SHP77 treated with DMSO at 0.1 percent for 48 hours (cell line): Measurements from ENCODE around the gene TGFBI.

Source experiments
- DNase-seq: peaks from one replicate; lab custom pipeline; 2025; lab: John Stamatoyannopoulos, UW

The TGFBI gene

DNA sequence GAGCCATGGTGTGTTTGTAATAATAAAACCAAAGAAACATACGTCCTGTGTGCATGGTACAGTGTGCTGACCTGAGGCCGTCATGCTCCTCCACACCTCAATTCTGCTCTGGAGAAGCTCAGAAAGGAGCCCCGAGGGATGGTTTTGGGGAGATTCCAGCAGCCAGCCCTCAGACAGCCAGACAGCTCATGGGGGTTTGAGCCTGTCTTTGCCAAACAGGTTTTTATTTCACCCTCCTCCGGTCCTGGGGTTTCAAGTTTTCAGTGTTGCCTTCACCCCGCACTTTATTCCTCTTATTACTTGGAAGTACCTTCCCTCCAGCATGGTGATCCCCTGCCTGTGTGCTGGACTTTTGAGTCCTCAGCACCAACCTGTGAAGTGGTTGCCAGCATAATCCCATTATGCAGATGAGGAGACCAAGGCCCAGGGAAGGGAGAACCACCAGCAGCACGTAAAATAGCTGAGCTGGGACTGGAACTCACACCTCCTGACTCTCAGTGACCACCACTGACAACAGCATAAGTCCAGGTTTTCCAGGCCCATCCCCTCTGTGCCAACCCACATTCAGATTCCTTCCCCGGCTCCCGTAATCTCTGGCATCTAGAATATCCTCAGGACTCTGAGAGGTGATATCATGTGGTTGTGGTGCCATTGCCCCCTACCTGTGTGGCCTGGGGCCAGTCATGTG, 35.1 kb downstream of the TGFBI start:
- DNase-seq = no peak

DNA sequence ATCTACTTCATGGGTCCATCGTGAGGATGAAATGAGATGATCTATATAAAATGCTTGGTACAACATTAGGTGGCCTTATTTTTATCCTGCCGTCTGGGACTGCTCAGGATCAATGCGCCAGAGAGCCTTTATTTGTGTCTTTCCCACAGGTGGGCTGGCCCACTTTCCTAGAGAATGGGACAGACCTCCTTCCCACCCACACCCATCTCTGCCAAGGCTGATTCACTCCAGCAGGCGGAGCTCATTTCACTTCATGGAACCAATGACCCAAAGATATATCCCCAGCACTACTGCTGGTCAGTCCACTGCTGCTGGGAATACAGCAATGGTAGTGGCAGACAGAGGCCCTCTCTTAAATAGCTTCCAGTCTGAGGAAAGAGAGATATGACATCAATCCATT, 35.7 kb downstream of the TGFBI start:
- no peak for DNase-seq

DNA sequence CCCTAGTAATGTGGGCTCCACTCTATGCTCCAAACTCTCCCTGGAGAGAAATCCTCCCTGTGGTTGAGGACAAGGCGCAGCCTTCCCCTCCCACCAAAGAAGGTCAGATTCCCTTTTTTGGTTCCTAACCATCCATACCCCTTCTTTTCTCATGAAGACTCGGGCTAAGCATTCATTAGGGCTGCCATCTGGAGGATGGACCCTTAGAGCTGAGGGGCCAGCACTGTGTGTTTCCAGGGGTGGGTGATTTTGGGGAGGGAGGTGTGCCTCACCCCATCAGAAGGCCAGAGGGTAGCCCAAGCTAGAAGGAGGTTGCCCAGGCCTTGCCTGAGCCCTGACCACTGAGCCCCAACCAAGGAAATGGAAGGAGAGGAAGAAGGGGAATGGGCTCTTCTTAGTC, 36.8 kb downstream of the TGFBI start:
- DNase-seq = no peak

DNA sequence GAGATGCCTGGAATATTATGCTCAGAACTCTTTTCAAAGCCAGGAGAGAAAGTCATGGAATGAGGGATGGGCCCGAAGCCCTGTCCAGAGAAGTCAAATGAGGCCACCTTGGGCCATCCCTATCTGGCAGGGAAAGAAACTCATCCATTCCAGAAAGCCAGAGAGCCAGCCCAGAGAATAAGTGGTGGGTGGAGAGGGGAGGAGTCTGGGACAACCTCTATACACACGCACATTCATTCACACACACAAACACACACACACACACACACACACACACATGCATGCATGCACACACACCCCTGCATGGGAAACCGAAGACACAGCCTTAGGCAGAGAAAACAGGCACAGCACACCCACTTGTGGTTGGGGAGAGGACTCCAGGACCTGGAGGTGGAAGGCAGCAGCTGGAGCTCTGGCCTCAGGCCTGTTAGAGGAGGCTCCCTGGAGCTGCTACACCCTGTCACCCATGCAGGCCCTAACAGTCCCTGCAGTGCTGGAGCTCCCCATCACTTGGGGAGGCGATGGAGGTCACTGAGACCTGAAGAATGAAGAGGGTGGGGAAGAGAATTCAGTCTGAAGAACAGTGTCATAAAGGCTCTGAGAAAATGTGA, 38.0 kb downstream of the TGFBI start:
- DNase-seq = no peak

DNA sequence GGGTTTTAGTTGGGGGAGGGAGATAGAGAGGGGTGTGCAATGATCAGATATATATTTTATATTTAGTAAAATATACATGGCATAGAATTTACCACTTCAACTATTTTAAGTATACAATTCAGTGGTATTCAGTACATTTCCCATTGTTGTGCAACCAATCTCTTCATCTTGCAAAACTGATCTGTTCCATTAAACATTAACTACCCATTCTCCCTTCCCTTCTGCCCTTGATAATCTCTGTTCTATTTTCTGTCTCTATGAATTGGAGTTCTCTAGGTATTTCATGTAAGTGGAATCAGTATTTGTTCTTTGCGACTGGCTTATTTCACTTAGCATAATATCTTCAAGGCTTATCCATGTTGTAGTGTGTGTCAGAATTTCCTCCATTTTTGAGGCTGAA, 38.6 kb downstream of the TGFBI start:
- no peak for DNase-seq

DNA sequence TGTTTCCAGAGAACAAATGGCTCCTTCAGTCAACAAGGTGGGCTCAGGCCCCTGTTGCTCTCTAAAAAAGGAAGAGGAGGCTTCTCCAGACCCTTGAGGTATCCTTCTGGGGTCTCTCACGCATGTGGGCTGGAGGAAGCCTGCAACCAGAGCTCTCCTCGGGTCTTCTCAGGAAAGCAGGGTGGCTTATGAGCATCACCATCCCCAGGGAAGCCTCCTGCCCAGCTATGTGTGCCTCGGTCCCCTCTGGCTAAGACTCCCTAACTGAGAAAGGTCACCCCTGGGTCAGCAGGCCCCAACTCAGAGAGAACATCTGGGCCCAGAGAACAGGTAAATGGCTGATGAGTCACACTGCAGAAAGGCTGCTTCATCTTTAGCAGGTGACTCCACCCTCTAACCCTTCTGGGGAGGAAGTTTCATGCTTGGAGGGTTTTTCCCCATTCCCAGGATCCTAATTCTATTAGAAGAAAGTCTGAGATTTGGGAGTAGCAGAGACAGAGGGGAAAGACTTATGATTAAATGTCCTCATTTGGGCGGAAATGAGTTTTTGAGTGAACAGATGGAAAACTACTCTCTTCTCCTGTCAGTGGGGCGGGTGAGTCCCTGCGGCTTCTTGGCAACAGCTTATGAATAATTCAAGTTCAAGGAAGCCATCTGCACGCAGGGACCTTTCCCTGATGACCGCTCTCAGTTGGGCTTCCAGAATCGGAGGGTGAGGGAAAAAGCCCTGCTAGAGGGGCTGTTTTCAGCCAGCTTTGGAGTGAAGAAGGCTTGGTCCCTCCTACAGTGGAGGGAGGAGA, 41.9 kb downstream of the TGFBI start:
- no peak for DNase-seq

DNA sequence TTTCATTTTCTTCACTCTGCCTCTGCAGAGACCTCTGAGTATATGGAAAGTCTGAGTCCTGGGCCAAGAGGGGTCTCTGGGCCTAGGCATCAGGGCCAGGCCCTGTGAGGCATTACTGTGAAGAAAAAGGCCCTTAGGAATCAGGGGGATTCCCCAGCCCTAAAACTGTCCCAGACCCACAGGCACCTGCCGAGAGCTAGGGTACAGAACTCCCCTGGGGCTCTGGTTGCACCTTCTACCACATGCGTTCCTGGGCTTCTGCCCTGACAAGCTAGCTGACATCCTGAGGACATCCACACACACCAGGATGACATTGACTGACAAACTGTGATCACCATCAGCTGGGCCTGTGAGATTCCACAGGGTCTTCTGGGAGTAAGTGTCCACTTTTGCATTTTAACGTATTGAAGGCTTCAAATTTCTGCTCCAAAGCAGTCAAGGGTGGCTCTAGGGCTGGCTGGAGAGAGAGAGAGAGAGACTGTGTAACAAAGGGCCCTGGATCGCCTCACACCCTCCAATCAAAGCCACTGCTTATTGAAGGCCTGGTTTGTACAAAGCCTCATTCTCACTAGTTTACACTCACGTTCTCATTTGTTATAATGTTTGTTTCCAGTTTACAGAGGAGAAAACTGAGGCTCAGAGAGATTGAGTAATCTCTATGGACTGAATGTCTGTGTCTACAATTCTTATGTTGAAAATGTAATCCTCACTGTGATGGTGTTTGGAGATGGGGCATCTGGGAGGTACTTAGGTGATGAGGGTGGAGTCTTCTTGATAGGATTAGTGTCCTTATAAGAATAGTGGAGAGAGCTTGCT, 45.1 kb downstream of the TGFBI start:
- no peak for DNase-seq

DNA sequence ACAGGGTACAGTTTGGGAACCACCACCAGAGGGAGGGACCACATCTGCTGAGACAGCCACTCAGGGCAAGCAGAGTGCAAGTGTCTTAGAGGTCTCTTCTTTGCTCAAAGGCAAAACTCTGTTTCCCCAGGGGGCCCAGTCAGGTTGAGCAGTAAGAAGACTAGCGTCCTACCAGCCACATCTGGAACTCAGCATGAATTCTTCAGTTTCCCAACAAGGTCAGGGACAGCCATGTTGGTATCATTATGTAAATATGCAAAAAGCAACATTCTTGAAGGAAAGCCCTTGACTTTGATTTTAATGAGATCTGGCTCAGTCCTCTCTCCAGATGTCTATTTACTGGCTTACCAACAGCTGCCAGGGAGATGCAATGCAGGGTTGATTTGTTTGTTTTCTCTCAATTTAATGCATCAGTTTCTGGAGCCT, 46.7 kb downstream of the TGFBI start:
- no peak for DNase-seq

DNA sequence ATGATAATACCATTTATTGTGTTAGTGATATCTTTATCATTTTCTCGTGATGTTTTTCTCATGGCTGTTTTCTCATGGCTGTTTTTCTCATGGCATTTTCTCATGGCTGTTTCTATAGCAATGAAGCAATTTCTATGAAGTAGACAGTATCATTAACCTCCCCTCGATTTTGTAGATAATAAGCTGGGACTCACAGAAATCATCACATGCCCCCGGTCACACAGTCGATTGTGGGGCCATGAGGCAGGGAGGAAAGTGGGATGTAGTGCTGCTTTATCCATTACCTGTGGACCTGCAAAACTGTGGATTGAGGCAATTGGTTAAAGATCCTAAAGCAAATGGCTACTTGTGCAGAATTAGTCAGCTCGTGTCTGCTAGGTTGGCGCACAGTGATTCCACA, 47.3 kb downstream of the TGFBI start:
- no peak for DNase-seq

DNA sequence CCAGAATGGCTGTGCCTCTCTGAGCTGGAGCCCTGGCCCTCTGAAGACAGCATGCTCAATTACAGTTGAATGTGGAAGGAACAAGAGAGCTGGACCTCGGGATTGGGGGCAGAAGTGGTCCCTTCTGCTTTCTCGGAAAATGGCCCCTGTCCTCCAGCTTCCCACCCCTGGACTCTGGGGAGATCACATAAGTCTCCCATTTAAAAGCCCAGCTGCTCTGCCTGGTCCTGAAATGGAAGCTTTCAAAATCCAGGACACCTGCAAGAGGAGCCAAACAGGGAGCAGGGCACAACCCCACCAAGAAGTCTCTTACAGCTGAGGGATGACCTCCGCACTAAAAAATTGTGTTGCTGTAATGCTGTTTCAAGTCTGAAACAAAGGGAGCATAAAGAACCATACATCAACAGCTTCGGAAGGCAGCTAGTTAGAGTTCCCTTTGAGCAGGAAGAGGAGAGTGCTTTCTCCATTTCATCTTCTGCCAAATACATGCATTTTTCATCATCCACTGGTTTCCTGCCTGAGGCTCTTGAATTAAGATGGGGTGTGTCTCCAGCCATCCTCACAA, 48.2 kb downstream of the TGFBI start:
- no peak for DNase-seq

DNA sequence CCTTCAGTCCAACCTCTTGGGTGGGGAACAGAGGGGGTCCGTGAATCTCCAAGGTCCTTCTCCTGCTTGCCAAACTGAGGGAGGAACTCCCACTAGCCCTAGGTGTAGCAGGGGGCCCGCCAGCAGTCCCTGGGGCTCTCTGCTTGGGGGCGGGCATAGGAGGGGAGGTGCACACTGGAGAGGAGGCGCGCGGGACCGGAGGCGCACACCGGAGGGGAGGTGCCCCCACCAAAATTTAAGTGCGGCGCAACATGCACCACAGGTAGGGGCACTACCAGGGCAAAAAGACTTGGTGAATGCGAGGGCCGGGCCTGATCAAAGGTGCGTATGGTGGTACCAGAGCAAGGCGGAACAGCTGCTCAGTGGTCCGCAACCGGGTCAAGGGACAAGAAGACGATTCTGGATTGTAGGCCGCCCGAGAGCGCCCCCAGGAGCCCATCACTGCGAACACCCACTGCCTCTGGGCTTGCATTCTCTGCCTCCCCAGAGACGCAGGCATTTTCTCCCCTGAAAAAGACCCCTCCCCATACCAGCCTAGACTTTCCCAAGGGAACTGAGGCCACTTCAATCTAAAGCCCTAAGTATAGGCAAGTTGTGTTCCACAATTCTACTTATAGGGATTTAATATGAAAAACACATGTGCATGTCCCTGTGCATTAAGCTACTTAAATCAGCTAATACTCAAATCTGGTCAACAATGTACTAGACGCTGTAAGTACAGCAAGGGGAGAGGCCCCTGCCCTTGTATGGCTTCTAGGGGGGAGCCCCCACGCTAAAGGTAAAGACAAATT, 50.6 kb downstream of the TGFBI start:
- no peak for DNase-seq

DNA sequence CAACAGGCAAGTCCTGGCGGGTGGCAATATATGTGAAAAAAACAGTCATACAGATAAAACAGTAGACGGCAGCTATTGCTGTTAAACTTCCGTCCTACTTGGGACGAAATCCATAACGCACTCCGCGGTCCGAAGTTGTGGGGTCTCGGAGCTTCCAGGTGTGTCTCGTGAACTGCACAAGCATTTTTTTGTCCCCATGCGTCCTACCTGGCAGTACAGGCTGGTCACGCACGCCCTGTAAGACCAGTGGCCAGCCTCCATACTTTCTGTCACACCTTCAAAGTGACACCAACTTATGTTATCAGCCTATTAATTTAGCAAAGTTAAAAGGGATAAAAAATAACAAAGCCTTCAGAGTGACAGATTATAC, 51.3 kb downstream of the TGFBI start:
- DNase-seq = no peak

DNA sequence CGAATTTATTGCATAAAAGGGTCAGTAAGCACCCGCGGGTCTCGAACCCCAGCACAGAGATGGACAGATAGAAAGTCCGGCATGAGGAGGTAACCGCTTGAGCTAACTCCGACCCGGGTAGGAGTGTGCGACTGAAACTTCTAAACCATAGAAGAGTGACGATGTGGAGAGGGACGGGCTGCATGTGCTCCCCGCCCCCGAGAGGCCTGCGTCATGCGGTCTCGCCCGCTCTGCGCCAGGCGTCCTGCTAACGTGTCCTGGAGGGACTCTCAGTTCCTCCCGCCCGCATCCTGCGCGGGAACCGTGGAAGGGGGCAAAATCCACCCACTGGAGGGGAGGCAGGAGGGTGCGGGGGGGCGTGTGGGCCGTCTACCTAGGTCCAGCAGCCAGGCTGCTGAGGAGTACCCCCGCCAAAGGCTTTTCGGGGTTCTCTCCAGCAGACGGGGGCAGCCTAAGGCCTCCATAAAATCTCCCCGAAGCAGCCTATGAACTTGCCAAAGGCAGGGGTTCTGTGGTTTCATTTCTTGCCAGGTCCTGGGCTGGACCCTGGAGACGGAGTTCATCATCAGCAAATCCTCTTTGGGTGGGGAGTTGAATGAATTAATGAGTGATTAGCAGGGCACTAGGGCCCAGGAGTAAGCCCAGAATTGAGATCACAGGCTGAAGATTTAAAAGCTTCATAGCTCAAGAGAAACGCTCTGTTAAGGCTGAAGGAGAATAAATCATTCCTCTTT, 51.9 kb downstream of the TGFBI start:
- DNase-seq = no peak

DNA sequence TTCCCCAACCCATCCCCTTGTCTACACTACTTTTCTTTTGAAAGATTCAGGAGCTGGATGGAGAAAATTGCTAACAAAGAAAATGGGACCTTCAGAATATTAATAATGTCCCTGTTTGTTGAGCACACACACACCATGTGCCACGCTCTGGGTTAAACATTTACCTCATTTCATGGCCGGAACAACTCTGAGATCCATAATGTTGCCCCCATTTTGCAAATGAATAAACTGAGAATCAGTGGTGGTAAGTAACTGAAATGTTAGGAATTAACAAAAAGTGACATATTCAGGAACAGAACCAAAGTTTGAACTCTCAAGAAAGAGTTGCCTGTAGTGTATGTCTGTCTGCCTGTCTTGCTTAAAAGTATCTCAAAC, 52.4 kb downstream of the TGFBI start:
- no peak for DNase-seq

DNA sequence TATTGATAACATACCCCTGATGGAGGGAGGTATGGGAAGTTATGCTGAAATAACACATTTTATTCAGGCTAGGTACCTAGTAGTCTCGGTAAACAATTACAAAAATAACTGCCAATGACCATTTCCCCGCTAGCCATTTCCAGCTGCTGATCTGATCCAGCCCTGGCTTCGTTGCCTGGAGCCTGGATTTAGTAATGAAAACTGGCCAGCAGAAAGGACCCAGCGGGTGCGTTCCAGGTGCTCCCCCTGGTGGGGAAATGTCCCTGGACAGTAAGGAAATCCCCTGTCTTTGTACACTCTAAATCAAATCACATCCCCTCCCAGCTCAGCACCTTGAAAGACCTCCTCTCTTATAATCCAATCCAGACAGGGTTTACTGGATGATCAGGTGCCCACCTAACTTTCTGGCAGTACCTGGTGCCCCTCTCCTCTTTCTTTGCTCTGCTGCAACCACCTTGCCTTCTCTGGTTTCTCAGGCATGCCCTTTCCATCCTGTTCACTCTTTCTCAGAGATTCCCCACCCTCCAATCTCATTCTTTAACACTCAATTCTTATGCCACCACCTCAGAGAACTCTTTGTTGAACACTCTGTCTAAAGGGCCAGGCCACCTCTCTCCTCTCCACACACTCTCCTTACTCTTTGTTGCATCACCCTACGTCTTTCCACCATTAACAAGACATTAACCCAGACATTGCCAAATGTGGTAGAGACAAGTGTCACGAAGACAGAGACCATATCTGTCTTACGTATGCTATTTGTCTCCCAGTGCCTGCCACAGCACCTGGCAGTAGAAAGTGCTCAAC, 53.8 kb downstream of the TGFBI start:
- peak; percentile 23 for DNase-seq

DNA sequence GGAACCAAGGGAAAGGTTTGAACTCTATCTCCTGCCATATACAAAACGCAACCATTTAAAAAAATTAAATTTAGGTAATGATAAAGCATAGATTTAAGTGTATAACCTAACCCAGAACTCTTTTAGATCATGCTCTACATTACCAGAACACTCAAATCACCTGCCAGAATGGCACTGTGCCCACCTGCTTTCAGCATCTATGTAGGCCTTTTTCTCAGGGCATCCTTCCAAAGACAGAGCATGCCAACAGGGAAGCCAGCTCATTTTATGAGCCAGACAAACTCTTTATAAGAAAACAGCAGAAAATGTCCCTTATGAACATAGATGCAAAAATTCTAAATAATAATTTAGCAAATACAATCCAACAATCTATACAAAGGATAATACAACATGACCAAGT, 55.9 kb downstream of the TGFBI start:
- DNase-seq = no peak

DNA sequence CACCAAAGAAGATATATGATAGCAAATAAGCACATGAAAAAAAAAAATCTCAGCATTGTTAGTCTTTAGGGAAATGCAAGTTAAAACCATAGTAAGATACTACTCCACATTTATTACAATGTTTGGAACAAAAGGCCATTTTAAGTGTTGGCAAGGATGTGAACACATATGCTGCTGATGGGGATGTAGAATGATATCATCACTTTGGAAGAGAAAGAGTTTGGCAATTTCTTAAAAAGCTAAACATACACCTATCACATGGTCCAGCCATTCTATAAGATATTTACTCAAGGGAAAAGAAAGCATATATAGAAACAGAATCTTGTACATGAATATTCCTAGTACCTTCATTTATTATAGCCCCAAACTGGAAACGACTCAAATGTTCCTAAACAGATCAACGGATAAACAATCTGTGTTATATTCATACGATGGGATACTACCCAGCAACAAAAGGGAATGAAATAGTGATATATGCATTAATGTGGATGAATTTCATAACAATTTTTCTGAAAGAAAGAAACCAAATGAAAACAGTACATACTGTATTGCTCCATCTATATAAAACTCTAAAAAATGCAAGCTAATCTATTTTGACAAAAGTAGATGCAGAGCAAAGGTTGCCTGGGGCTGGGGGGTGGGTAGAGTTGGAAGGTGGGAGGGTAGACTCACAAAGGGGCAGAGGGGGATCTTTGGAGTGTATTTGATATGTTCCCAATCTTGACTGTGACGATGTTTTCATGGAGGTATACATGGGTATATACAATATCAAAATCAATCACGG, 58.2 kb downstream of the TGFBI start:
- DNase-seq = no peak

DNA sequence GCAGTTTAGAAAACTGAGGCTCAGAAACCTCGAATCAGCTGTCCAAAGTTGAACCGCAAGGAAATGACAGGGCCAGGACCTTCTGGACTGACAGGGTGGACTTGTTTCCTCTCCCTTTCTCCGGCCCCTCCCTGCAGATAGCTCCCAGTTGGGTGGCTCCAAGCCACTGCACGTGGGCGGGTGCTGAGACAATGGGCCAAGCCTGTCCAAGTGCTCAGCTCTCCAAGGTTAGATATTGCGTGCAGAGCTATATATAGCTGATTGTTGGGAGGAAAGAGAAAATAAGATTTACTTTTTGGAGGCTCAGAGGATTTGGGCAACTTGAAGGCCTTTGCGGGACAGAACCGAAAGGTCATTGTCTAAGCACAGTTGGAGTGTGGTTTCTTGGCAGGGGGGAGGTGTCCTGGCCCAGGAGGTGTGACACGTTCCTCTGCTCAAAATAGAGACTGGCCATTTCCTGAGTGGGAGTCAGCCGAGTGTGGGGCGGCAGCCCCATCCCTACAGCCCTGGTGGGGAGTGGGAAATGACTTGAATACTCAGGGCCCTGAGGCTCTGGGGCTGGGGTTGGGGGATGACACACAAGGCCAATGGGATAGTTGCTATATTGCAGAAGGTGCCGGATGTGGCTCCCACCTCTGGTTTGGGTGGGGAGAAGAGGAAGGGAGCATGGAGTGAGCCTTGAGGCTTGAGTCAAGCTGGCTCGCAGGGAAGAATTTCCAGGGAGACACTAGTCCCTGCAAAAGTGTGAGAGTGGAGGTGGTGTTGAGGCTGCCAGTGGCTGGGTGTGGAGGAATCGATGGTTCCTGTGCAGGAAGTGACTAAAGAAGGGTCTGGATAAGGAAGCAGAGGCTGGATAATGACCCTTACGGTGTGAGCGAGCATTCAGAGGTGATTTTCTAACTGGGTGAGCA, 59.4 kb downstream of the TGFBI start:
- DNase-seq = no peak
